Esophagus squamous epithelium (tissue), 4 donors: ENCODE results near the gene PEAK3.

ENCODE experiments used
- POLR2A ChIP-seq, 4 donors: fragments of 450-650 bp; IDR thresholded peaks; one replicate each; pipeline ENCODE4 v1.6.1; 2017; ENCODE audit warnings: antibody characterized with exemption in 4 of 4, mild to moderate bottlenecking in 4 of 4, moderate library complexity in 3 of 4
- TF ChIP-seq, protein P1 (sequence below), 6 experiments: fragments of 450-650 bp in 4 of 6; fragments of 200-600 bp in 2 of 6; sonication (generic) in 2 of 6; IDR thresholded peaks; one replicate each; pipeline ENCODE4 v1.5.1; 2016 to 2019; ENCODE audit warnings: antibody characterized with exemption in 6 of 6, mild to moderate bottlenecking in 4 of 6, moderate library complexity in 4 of 6

DNA sequence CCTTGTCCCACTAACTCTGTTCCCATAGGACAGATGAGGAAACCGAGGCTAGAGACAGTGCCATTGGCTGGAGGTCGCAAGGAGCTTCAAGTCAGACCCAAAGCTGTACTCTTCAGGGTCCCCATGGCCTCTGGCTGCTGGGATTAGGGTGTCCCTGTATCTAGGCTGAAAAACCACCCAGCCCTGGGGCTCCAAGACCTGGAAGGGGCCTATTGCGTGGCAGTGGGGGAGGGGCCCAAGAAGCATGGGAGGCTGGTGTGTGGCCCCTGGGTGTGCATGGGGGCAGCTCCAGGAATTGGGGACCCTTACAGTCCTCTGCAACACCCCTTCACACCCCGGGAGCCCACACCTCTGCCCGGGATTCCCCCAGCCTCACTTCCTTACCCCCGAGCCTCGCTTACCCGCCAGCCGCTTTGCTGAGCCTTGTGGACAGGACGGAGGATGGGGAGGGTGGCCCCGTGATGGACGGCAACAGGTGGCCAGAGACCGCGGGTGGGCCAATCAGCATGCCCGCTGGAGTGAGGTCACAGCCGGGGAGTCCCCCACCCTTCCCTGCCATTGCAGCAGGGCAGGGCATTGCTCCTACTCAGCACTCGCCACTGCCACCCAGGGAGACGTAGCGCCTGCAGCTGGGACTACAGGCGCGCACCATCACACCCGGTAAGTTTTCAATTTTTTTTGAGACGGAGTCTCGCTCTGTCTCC, 25.8 kb downstream of the PEAK3 start, which contains the start of gene JSRP1:
- TF ChIP-seq, protein P1, sequence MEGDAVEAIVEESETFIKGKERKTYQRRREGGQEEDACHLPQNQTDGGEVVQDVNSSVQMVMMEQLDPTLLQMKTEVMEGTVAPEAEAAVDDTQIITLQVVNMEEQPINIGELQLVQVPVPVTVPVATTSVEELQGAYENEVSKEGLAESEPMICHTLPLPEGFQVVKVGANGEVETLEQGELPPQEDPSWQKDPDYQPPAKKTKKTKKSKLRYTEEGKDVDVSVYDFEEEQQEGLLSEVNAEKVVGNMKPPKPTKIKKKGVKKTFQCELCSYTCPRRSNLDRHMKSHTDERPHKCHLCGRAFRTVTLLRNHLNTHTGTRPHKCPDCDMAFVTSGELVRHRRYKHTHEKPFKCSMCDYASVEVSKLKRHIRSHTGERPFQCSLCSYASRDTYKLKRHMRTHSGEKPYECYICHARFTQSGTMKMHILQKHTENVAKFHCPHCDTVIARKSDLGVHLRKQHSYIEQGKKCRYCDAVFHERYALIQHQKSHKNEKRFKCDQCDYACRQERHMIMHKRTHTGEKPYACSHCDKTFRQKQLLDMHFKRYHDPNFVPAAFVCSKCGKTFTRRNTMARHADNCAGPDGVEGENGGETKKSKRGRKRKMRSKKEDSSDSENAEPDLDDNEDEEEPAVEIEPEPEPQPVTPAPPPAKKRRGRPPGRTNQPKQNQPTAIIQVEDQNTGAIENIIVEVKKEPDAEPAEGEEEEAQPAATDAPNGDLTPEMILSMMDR (IDR thresholded peaks at IDR 0.05): no peak
- TF ChIP-seq POLR2A (IDR thresholded peaks at IDR 0.05): peak in 1 of 4 donors; percentile 20
